Measurements from ENCODE around the gene ZNF543. TPM values are rescaled to one million over a fixed set of nuclear protein-coding genes. Genes with fewer than 3 reads are reported as not detected.

ZNF543 gene
- total and polyA plus RNA-seq, 7 donors = 1.0 to 6.8 (median 6.7) TPM

DNA sequence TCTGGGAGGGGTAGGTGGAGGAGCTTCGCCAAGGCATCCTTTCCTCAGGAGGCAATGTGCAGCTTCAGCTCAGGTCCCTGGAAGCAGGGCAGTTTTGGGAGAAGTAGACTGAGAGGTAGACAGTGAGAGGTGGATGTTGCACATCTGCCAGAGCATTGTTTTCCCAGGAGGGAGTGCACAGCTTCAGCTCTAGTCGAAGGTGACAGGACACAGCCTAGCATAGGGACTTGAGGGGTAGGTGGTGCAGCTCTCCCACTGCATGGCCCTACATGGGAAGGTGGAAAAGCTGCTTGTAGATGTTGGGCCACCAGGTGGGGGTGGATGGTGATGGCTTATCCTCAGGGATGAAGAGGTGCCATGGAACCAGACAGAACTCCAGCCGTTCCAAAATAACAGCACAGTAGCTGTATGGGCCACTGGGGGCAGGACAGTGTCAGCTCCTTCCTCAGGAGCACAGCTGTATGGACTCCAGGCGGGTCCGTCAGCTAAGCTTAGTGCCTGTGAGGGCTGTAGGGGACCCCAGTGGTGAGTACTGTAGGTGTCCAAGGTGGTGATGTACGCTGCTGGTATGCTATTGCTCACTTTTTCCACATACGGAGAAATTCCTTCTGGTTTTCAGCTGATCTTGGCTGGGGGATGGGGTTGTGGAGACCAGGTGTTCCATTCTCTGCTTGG, 17.4 kb upstream of the ZNF543 start:
- Histone ChIP-seq H3K4me1 (peaks cover 19% of the 10 kb centered on the region), H3K9me3 (no peaks in the 10 kb centered on the region), H3K27ac (peak overlapping the region; percentile 68), H3K4me3 (no peak overlapping the region), H3K27me3 (ENCODE audit: insufficient read depth in 3 of 3, low read length in 2 of 3) (no peaks in the 10 kb centered on the region), H3K36me3 (ENCODE audit: insufficient read depth in 1 of 2, low read depth in 1 of 2) (peaks cover 0 to 32% of the 10 kb centered on the region in 2 donors)
- intact Hi-C loops (cut with DNase I) = loop anchor here in 1 of 2 donors (2.0 kb wide), 1 partner anchor 14 kb away; no protein-coding TSS in a partner anchor
- ATAC-seq (peak in 3 of 4 donors; percentile 17 to 28 (median 20)), DNase-seq (no peak)
- TF ChIP-seq, protein P1, sequence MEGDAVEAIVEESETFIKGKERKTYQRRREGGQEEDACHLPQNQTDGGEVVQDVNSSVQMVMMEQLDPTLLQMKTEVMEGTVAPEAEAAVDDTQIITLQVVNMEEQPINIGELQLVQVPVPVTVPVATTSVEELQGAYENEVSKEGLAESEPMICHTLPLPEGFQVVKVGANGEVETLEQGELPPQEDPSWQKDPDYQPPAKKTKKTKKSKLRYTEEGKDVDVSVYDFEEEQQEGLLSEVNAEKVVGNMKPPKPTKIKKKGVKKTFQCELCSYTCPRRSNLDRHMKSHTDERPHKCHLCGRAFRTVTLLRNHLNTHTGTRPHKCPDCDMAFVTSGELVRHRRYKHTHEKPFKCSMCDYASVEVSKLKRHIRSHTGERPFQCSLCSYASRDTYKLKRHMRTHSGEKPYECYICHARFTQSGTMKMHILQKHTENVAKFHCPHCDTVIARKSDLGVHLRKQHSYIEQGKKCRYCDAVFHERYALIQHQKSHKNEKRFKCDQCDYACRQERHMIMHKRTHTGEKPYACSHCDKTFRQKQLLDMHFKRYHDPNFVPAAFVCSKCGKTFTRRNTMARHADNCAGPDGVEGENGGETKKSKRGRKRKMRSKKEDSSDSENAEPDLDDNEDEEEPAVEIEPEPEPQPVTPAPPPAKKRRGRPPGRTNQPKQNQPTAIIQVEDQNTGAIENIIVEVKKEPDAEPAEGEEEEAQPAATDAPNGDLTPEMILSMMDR (IDR thresholded peaks at IDR 0.05) = no peak
- 77 to 90% (median 79%) methylated on average over 7 of the region's 7 CpGs for WGBS, 3 donors

DNA sequence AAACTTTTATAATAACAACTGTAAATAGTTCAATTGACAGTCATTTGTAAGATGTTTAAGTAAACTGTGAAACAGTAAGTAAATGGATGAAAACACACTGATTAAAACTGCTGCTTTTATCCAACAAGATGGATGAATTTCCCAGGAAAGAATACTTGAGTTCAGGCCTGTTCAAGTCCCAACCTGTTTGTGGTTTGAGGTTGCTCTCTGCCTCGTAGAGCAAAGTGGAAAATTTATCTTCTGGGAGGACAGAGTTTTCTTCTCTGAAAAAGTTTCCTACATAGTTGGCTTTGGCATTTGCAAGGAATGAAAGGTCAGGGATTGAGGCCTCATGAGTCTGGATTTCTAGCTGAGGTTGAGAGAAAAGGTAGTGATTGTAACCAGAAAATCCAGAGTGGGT, 15.2 kb upstream of the ZNF543 start:
- peaks cover 4% of the 10 kb centered on the region for H3K9me3 ChIP-seq
- H3K4me1 ChIP-seq = peaks cover 19% of the 10 kb centered on the region
- TF ChIP-seq, protein P1 (IDR thresholded peaks at IDR 0.05) = no peak
- 0 to 83% (median 18%) methylated on average over 1 of the region's 1 CpG for WGBS, 3 donors
- H3K4me3 ChIP-seq = no peak overlapping the region
- intact Hi-C loops (cut with DNase I) = no loop called here
- H3K36me3 ChIP-seq (ENCODE audit: insufficient read depth in 1 of 2, low read depth in 1 of 2) = peaks cover 0 to 23% of the 10 kb centered on the region in 2 donors
- no peak for ATAC-seq
- no peak overlapping the region for H3K27ac ChIP-seq
- DNase-seq = no peak
- H3K27me3 ChIP-seq (ENCODE audit: insufficient read depth in 3 of 3, low read length in 2 of 3) = no peaks in the 10 kb centered on the region

DNA sequence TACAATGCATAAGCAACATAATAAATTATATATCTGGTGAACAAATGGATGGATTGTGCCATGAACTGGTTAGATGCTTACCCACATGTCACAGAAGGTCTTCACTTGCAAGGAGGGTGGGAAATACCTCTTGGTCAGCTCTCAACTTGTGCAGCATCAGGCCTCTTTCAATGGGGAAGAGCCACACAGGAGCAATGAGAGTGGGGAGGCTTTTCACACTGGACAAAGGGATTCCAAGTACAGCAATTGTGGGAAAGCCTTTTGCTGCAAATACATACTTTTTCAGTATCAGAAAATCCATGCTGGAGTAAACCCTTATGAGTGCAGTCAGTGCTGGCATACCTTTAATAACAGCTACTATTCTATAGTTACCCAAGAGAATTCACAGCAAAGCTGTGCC, 11.8 kb upstream of the ZNF543 start:
- Histone ChIP-seq H3K4me3 (no peak overlapping the region), H3K9me3 (peaks cover 4% of the 10 kb centered on the region), H3K4me1 (peaks cover 1% of the 10 kb centered on the region), H3K36me3 (ENCODE audit: insufficient read depth in 1 of 2, low read depth in 1 of 2) (peaks cover 0 to 10% of the 10 kb centered on the region in 2 donors), H3K27ac (no peak overlapping the region), H3K27me3 (ENCODE audit: insufficient read depth in 3 of 3, low read length in 2 of 3) (no peaks in the 10 kb centered on the region)
- TF ChIP-seq, protein P1 (IDR thresholded peaks at IDR 0.05) = no peak
- intact Hi-C loops (cut with DNase I) = no loop called here
- ATAC-seq = peak in 1 of 4 donors; percentile 31
- no peak for DNase-seq

DNA sequence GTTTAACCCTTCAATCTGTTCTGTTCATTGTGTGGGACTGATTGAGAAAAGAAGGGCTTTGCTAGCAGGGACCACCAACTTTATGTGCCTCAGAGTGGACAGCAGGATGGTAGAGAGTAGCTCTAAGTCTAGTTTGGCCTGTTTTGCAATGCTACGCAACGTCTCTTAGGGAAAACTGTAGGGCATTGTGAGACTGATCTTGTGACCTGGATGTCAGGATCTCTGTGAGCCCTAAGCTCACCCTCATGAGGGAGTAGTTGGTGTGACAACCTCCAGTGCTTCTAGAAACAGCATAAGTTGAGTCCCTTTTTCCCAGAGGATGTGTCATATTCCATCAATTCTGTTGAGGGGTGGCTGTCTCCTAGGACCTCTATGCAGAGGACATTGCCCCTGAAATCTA, 9.5 kb upstream of the ZNF543 start:
- DNase-seq (no peak), ATAC-seq (peak in 1 of 4 donors; percentile 7)
- intact Hi-C loops (cut with DNase I) = no loop called here
- no peak overlapping the region for H3K4me3 ChIP-seq
- no peaks in the 10 kb centered on the region for H3K36me3 ChIP-seq (ENCODE audit: insufficient read depth in 1 of 2, low read depth in 1 of 2)
- no peaks in the 10 kb centered on the region for H3K27me3 ChIP-seq (ENCODE audit: insufficient read depth in 3 of 3, low read length in 2 of 3)
- no peak overlapping the region for H3K27ac ChIP-seq
- H3K9me3 ChIP-seq = peaks cover 4% of the 10 kb centered on the region
- TF ChIP-seq, protein P1 (IDR thresholded peaks at IDR 0.05) = no peak
- 78 to 82% (median 81%) methylated on average over 2 of the region's 2 CpGs for WGBS, 3 donors
- no peaks in the 10 kb centered on the region for H3K4me1 ChIP-seq

DNA sequence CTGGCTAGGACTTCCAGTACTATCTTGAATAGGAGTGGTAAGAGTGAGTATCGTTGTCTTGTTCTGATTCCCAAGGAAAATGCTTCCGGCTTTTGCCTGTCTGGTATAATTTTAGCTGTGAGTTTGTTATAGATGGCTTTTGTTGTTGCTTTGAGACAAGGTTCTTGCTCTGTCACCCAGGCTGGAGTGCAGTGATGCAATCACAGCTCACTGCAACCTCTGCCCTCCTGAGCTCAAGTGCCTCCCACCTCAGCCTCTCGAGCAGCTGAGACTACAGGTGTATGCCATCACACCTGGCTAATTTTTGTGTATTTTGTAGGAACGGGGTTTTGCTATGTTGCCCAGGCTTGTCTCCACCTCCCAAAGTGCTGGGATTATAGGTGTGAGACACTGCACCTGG, 6.1 kb upstream of the ZNF543 start:
- Histone ChIP-seq H3K36me3 (ENCODE audit: insufficient read depth in 1 of 2, low read depth in 1 of 2) (no peaks in the 10 kb centered on the region), H3K4me3 (no peak overlapping the region), H3K27ac (no peak overlapping the region), H3K9me3 (no peaks in the 10 kb centered on the region), H3K27me3 (ENCODE audit: insufficient read depth in 3 of 3, low read length in 2 of 3) (peaks cover 0 to 3% (median 0%) of the 10 kb centered on the region in 3 donors), H3K4me1 (no peaks in the 10 kb centered on the region)
- 74 to 81% (median 76%) methylated on average over 4 of the region's 4 CpGs for WGBS, 3 donors
- TF ChIP-seq, protein P1 (IDR thresholded peaks at IDR 0.05) = no peak
- ATAC-seq = no peak
- DNase-seq = no peak
- intact Hi-C loops (cut with DNase I) = no loop called here

All from psoas muscle (tissue), 8 donors.